ENCODE measurements around the gene PROK1. TPM values are rescaled to one million over a fixed set of nuclear protein-coding genes. Genes with fewer than 3 reads are reported as not detected.

PROK1 gene
- total and polyA plus RNA-seq, 2 of the 4 experiments (the other 2 are of a cell fraction), result not detected

GRCh38 chr1:110488161-110488560, 37.2 kb downstream of the PROK1 start:
- Histone ChIP-seq H3K18ac (ENCODE audit: low read depth, low read length) (no peak overlapping the region), H2AFZ (replicated peaks; ENCODE audit: low read length, poor library complexity) (no peak overlapping the region), H3K27ac (ENCODE audit: insufficient read depth, low read length) (no peak overlapping the region), H3K4me1 (ENCODE audit: control insufficient read depth, insufficient read depth, low read length) (no peaks in the 10 kb centered on the region), H4K8ac (ENCODE audit: low read depth in 2 of 2, low read length in 2 of 2) (no peak overlapping the region), H3K79me1 (ENCODE audit: low read depth in 1 of 2, low read length in 2 of 2) (no peaks in the 10 kb centered on the region), H2AK5ac (ENCODE audit: low read depth, low read length) (no peak overlapping the region), H2BK120ac (ENCODE audit: low read depth, low read length) (no peak overlapping the region), H3K4me3 (ENCODE audit: insufficient read depth, low read depth, low read length) (no peak overlapping the region), H2BK5ac (ENCODE audit: low read depth, low read length, poor library complexity, severe bottlenecking) (no peak overlapping the region), H3K14ac (replicated peaks; ENCODE audit: low read depth, low read length) (no peak overlapping the region), H2BK15ac (ENCODE audit: low read depth, low read length) (no peak overlapping the region), H3K9ac (ENCODE audit: low read depth, low read length) (no peak overlapping the region), H3K23ac (ENCODE audit: low read depth, low read length) (no peak overlapping the region), H3K36me3 (ENCODE audit: control insufficient read depth, insufficient read depth, low read length) (no peaks in the 10 kb centered on the region), H3K9me3 (ENCODE audit: control insufficient read depth, insufficient read depth, low read length) (no peaks in the 10 kb centered on the region), H2BK20ac (ENCODE audit: low read depth, low read length) (no peak overlapping the region), H4K5ac (ENCODE audit: low read depth, low read length) (no peak overlapping the region), H3K56ac (ENCODE audit: extremely low read depth, insufficient read depth, low read length) (no peak overlapping the region), H2AK9ac (replicated peaks; ENCODE audit: low read depth, low read length, poor library complexity) (no peak overlapping the region), H3K9me1 (ENCODE audit: insufficient read depth, low read length) (no peaks in the 10 kb centered on the region), H3K4me2 (ENCODE audit: low read depth, low read length) (no peak overlapping the region), H4K91ac (ENCODE audit: insufficient read depth, low read depth, low read length) (no peak overlapping the region), H3K27me3 (ENCODE audit: control insufficient read depth, insufficient read depth, low read length) (peaks cover 11% of the 10 kb centered on the region), H4K20me1 (ENCODE audit: insufficient read depth, low read length) (no peaks in the 10 kb centered on the region), H3K4ac (ENCODE audit: low read depth, low read length) (no peak overlapping the region)
- no peak for ATAC-seq (ENCODE audit: low read depth)
- intact Hi-C loops (cut with micrococcal nuclease), result no loop called here
- BruUV-seq (replicated peaks), result no TSS peak
- no peak for DNase-seq
- 86% methylated on average over 4 of the region's 12 CpGs; no CpG with 5 or more reads in 1 of the 2 experiments for WGBS, 2 experiments (ENCODE audit: extremely low coverage in 2 of 2, insufficient read length in 1 of 2)
- CTCF ChIA-PET, result no interaction called here
- in situ Hi-C loops (cut with MboI; ENCODE audit: low sequenced_read_pairs), result no loop called here
- dilution Hi-C loops (cut with HindIII; ENCODE audit: low sequenced_read_pairs, unreplicated experiment), result no loop called here
- TF ChIP-seq FOS (IDR thresholded peaks at IDR 0.05; ENCODE audit: low read depth, low read length) (no peak), MAZ (IDR thresholded peaks at IDR 0.05; ENCODE audit: borderline replicate concordance, low read depth, low read length) (no peak), MAFK (IDR thresholded peaks at IDR 0.05; ENCODE audit: low read depth, low read length) (no peak), RFX5 (IDR thresholded peaks at IDR 0.05; ENCODE audit: low read depth, low read length) (no peak), BHLHE40 (IDR thresholded peaks at IDR 0.05; ENCODE audit: low read depth, low read length) (no peak), CHD1 (IDR thresholded peaks at IDR 0.05; ENCODE audit: low read depth, low read length) (no peak), ELK1 (IDR thresholded peaks at IDR 0.05; ENCODE audit: borderline replicate concordance, low read depth, low read length) (no peak), POLR2A (IDR thresholded peaks at IDR 0.05; ENCODE audit: low read depth, low read length) (no peak), RAD21 (IDR thresholded peaks at IDR 0.05; ENCODE audit: low read length) (no peak), NFE2L2 (IDR thresholded peaks at IDR 0.05; ENCODE audit: low read depth, low read length) (no peak), SMC3 (IDR thresholded peaks at IDR 0.05; ENCODE audit: low read depth, low read length) (no peak), USF2 (IDR thresholded peaks at IDR 0.05; ENCODE audit: low read depth, low read length) (no peak), MXI1 (IDR thresholded peaks at IDR 0.05; ENCODE audit: borderline replicate concordance, low read depth, low read length) (no peak), CTCF (conservative IDR thresholded peaks at IDR 0.05; ENCODE audit: low read depth, low read length) (no peak), CEBPB (IDR thresholded peaks at IDR 0.05; ENCODE audit: low read depth, low read length) (no peak), RCOR1 (IDR thresholded peaks at IDR 0.05; ENCODE audit: insufficient replicate concordance, low read length) (no peak)
- POLR2A ChIA-PET (ENCODE audit: unreplicated experiment), result no interaction called here
